Measurements from ENCODE around the gene CBX2.

The CBX2 gene

DNA sequence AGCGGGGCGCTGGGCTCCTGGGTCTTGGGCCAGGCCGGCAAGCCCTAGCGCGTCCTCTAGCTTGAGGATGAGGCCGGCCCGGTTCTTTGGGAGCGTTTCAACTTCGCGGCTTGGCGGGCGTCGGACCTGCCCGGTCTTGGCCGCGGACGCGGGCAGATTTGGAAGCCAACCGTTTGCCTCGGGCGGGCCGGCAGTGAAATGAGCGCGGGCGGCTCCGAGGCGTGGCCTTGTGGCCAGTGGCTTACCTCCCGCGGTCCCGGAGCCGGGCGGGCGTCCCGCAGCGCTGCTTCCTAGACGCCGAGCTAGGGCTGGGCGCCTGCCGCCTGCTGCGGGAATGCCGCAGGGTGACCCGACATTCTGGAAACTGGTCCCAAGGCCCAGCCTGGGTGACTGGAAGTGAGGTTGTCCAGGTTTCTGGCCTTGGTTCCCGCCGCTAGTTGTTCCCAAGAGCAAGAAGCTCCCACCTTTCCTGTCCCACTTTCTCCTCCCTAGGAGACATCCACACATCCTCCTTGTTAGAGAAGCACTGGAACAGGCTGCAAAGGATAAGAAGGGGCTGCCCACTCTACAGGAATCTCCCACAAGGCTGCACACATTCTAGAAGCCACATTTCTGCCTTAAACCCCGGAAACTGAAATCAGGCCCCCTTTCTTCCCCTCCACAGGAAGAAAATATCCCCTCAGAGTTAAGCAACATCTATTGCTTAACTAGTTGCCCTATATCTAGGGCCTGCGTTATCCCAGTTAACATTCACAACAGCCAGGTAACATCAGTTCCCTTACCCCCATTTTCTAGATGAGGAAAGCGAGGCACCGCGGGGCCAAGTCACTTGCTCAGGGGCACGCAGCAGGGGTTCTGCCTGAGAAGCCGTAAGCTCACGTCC is 23.4 kb downstream of the CBX2 start:
- DNase-seq: no peak

DNA sequence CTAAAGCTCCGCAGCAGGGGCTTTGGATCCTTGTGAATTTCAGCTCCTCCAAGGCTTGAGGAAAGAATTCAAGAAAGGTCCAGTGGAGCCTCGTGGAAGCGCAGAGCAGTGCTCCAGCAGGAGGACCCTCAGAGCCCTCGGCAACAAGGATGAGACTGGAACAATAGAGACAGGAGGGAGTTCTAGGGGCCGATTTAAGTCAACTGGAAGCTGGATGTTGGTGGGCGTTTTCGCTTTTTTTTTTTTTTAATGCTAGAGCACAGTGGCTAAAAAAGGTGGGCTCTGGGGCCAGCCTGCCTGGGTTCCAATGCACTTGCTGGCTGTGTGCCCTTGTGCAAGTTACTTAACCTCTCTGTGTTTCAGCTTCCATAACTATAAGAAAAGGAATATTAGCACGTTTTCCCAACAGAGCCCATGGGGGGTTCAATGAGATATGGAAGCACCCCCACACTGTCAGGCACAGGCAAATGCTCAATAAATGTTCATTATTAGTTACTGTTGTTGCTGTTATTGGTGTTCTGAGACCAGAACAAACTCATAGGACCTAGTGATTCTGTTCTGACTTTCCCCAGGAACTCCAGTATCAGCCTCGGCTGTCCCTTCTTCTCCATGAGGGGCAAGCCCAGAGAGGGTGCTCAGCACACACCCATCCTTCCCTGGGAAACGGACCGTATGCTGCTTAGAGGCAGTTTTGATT is 24.2 kb downstream of the CBX2 start:
- no peak for DNase-seq

DNA sequence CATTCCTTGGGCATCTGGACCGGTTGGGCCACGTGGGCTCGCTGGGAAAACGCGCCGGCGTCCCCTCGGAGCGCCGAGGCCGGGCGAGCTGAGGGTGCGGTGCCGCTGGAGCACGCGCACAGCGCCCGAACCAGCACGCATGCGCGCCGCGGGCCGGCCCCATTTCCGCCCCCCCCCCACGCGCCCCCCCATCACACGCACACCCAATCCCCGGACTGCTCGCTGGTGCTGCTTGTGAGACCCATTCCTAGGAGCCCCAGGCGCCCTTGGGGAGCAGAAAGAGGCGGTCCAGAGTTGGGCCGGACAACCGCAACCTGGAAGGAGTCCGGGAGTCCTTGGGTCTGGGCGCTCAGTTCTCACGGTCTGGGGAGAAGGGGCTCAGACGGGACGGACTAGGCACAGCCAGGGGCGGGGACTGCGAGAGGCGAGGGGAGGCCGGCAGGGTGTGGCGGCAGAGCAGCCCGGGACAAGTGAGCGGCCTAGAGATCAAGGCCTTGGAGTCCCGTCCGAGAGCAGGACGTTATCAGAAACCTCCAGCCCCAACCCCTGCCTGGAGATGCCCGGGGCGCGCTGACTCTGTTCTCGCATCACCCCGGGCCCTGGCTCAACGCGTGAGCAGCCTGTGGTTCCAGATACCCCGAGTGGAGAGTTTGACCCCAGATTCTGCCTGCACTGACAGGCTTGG is 24.9 kb downstream of the CBX2 start:
- no peak for DNase-seq

DNA sequence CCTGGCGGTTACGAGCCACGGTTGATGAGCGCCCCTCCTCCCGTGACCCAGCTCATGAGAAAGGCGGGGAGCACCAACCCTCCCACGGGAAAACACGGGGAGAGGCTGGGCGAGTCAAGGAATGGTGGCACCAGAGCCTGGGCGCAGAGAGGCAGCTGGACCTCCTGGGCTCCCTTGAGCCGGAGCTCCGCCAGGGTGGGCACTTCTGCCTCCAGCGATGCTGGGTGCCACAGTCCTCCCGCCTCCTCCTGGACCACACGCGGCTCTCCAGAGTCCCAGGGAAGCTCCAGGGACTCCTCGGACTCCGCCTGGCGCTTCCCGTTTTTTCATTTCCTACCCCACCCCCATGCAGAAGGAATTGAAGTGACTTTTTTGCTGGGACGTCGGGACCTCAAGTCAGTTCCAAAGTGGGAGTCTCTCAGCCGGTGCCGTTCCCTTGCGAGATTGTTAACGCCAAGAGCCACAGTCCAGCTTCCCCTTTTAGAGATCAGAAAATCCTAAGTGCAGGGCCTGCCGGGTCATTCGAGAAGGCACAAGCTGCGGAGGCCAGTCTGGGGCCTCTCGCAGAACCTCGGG is 25.6 kb downstream of the CBX2 start:
- no peak for DNase-seq

DNA sequence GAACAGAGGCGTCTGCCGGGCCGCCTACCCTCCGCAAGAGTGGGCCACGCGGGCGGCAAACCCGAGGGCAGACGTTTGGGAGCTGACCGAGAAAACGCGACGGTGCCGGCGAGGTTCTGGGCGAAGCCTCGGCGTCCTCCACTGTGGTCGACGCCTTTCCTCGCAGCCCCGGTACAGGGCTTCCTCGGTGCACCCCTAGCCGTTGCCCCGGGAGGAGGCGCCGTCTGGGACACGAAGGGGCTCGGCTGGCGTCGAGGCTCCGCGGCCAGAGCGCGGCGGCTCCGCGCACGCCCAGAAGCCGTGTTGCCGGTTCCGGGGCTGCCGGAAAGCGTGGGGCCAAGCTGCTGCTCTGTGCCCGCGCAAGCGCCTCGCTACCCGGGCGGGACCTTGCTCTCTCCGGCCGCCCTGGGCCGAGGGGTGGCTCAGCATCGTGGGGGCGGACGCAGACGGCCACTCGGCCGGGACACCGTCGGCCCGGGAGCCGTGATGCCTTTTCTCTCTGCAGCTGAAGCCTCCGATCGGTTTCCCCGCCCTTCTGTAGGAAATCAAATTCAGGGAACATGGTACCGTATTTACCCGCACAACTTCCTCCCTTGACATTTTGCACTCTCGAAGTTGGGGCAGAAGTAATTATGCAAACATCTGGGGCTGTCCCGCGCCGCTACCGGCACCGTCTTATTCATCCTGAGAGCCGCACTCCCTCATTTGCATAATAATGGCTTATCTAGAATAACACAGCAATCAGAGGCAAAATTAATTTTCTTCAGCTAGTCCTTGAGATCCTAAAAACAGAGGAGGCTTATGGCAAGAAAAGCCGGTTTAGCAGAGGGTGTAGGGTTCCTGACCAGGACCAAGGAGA is 26.3 kb downstream of the CBX2 start:
- no peak for DNase-seq

DNA sequence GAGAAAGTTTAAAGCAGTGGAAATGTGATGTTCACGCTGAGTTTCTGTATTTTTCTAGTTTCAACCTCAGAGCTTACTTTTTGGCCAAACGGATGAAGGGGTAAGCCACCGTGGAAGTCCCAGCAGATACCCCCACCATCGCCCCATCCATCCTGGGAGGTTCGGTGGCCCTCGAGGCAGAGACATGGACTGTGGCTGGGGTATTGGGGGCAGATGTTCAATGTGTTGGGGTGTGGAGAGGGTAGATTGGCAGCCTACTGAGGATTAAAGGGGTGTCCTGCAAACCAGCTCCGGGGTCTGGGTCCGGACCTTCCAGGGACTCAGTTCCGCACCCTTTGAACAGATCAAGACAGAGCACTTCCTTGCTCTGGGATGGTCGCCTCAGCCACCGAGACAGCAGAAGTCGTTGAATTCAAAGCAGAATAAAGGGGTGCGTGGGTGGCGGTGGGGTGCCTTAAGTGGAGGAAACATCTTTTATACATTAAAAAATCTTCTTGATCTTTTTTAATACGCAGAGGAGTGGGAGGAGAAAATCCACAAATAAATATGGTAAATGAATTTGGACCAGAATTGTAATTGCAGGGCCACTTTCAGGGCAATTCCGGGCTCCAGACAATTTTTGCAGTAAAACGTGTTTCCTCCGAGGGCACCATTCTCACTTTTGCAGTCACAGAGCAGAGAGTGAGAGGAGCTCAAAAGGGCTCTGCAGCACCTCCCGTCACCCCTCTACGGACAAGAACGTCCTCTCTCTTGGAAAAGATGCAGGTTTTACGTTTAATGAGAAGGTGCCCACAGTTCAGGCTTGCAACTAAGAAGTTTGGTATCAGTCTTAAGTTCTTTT is 27.1 kb downstream of the CBX2 start:
- DNase-seq: no peak

DNA sequence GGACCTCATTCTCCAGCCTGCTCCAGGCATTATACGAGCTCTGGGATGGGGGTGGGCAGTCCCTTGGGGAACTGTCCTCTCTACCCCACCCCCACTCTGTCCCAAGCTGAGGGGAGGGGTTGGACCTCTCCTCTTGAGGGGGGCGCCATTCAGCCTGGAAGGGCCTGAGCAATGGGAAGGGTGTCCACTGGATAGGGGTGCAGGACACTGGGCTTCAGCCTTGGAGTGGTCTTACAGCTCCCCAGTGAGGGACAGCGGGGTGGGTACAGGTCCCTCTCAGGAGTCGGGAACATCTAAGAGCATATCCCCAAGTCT is 28.5 kb downstream of the CBX2 start:
- no peak for DNase-seq

DNA sequence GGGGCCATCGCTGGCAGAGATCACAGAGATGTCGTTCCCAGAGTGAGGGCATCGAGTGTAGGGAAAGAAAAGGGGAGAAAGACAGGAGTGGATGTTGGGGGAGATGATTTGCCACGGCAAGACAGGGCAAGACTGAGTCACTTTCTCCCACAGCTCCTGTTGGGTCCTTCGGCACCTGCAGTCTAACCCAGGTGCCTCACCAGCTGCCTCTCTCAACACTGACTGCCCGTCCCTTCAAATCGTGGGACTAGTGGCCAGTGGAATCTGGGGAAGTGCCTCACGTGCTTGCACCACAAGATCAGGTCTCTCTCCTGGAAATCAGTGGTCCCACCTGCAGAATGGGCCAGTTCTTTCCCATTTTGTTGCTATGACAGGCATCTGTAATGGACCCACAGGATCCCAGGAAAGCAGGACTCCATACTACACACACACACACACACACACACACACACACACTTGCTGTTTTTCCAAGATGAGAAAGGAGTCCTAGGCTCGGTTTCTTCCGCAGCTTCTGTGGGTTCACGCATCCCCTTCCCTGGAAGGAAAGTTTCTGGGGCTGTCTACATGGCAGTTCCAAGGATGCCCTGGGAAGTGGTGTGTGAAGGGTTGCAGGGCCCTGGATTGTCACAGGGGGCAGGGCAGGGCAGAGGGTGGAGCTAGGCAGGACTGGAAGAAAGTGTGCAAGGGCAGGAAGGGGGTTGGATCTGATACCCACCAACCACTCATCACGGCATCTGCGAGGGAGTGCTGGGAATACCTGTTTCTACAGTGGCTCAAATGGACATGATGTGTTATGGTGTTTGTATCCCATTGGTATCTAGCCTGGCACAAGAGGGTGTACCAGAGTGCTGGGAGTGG is 29.1 kb downstream of the CBX2 start:
- no peak for DNase-seq

DNA sequence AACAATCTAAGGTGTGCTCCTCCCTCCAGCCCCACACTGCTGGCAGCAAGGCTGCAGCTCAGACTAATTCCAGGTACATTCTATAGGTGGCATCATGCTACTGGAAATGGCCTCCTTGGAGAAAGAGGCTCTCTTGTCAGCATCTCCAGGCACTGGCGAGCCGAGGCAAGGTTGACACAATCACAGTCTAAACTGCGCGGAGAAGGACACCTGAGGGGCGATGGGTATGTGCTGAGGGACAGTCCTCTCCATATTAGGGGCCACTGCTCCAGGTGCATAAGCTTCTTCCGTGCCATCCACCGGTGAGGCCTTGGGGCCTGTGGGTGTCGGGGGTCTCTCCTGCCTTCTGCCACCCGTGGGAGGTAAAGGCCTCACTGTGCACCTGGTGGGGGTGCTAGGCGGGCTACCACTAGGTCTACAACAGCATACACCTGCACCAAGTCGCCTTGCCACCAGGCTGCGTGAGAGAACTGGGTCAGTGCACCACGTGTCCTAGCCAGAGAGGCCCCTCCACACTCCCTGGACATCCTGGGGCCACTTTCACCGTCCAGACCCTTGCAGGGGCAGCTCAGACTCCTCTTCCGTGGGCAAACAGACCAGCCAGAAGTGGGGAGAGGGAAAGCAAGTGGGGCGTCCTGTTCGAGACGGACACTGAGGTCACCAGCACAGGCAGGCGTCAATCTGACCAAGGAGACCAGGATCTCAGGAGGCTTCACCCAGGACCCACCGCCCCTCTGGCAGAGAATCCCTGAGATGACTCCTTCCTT is 31.0 kb downstream of the CBX2 start:
- peak; percentile 28 for DNase-seq

DNA sequence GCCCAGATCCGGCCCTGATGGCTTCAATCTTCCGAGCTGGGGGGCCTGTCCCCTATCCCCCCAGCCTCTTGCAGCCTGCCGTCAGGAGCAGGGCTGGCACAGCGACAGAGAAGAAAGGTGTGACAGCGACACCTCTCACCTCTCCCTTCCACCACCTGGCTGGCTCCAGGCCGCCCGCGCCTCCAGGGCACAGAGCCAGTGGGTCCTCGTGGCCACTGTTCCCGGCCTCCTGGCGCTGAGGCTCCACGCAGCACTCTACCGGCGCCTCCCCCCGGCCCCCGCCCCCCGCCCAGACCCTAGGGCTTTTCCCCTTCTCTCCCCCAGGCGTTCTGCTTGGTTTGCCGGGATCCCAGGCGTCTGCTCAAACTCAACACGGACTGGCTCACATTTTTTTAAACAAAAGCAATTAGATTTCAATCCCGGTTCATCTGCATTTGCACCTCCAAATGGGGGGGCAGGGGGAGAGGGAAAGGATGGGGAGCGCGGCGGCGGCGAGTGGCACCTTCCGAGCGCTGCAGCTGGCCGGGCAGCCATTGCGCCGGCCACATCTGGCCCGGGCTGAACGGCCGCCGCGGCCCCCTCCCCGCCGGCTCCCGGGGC is 31.7 kb downstream of the CBX2 start:
- no peak for DNase-seq

DNA sequence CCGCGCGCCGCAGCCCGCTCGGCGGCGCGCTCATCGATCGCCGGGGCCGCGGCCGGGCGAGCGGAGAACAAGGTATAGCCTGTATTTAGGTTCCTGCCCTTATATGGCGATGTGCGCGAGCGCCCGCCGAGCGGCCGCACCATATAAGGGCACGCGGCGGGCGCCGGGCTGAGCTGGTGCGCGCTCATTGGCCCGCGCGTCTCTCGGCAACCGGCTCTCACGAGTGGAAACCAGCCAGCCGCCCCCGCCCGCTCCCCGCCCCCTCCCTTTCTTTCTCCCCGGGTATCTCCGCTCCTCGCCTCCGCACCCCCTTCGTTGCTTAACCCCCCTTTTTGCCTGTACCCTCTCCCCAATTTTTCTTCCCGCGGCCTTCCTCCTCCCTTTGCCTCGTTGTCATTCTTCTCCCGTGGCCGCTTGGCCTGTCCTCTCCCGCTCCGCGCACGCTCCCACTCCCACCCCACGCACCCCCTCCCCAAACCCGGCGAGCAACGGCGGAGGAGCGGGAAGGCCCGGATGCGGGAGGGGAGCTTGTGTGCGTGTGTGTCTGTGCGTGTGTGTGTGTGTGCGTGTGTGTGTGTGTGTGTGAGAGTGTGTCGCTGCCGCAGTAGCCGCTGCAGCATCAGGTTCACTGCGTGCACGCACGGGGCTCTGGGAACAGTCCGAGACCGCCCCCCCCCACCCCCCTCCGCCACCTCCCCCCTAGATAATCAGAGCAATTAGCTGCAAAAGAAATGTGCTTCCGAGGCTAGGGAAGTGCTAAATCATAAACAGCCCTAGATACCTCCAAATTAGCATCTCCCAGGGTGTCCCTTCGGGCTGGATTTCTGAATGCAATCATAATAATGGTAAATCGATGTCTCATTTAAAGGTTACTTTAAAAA is 32.4 kb downstream of the CBX2 start:
- peak; percentile 78 for DNase-seq

DNA sequence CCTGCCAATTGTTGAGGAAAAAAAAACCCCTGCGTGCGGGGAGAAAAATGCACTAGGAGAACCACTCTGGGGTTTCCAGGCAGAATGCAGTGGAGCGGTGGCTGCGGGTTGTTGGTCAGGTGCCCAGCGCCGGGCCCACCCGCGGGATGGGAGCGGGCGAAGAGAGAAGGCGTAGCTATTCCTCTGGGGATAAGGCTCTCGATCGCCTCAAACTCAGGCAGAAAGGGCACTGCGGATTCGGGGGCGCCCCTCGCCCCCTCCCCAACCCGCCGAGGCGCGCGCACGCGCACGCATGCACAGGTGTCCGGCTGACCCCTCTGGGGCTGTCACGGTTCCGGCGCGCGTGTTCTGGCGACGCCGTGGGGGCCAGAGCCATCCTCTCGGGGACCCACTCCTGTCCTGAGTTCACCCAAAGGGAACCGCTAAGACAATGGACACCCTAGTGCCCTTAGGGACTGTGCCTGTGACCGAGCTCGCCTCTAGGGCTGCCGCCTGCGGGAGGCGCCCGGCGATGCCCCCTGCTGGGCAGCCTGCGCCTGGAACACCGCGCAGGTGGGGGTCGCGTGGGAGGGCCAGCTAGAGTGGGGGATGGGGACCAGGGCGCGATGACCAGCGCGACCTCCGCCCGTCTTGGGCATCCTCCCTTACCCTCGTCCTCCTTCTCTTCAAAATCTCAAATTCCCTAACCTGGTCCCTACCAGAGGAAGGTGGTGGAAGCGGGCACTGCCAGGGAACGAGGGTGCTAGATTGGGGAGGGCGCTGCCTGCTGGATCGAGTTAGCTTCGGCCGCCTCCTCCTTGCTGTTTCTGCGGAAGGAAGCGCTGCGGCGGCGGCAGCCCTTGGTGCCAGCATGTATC is 33.3 kb downstream of the CBX2 start:
- no peak for DNase-seq

DNA sequence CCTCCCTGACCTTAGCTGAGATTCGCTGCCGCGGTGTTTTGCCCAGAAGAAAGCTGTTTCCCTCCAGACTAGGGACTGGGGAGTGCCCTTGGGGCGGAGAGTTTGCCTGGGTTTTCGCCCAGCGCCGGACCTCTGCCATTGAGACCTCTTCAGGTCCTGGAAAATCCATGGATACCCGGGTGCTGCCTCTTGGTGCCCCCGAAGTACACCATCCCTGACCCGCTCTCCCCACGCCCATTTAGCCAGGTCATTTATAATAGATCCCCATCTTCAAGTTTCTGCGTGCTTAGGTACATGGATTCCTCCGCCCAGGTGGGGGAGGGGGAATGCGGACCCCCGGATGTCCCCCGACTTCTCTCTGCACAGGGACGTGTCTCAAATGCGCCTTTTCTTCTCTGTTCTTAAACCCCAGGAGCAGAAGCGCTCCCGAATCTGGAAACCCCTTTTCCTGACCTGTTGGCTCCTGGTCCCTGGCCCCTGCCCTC is 34.0 kb downstream of the CBX2 start:
- DNase-seq: no peak

DNA sequence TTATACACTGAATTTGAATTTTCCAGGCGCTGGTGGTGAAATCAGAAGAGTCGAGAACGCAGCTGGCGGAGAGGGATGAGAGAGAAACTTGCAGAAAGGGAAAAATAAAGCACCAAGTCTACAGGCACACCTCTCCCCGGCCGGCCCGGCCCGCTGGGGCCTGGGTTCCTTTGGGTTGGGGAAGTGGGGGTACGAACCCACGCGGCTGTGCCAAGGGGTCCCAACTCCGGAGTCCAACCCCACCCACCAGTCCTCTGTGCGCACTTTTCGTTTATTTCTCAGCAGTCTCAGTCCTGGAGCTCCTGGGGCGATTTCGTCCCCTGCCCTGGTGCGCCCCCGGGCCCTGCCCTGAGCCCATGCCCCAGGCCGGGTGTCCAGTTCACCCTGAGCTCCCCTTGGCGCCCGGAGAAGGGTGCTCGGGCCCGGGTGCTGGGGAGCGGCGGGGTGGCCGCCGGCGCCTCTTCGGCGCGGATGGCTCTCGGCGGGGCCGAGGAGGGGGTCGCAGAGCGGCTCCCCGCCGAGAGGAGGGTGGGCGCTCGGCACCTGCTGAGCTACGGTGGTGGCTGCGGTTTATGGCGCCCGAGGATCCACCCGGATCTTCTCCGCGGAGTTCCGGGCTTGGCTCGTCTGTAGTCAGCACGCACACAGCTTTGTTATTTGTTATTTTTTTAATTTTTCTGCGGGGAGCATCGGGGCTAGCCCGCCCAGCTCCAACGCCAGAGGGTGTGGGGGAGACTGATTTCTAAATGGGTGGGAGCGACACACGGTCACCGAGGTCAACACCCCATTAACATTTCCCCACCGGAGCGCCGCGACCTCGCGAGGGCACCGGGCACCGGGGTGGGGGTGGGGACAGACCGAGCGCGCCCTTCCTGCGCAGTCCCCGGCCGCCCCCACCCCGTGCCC is 34.7 kb downstream of the CBX2 start:
- no peak for DNase-seq

DNA sequence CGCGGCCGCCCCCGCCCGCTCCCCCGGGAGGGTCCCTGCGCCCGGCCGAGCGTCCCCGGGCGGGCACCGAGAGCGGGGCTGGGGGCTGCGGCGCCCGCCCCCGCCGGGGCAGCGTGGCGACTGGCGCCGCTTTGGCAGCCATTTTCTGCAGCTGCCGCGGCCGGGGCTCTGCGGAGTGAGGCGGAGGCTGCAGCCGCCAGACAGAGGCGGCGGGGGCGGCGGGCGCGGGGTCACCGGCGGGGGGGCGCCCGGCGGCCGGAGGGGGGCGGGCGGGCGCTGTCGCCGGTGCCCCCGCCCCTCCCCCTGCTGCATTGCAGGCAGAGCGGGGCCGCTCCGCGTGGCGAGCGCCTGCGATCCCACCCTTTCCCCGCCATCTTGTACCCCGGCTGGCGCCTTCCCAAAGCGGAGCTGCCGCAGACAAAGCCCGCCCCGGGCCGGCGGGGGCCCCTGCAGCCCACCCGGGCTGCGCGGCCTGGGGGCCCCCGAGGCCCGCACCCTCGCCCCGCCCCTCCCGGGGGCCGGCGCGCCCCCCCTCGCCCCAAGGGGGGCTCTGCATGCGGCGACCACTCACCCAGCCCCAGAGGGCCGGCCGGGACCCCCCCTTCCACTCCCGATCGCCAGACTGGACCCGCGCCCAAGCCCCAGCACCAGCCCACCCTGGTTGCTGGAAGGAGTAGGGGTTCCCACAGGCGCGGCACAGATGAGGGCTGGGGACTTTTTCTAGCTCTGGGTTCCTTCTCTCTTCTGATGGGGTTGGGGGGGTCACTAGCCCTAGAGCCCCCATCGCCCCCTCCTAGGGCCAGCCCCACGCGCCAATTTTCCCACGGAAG is 35.6 kb downstream of the CBX2 start:
- no peak for DNase-seq
